GM12874 (cell line): ENCODE measurements around the gene OPA1.

ENCODE experiments used
- TF ChIP-seq, protein P1 (sequence below): IDR thresholded peaks from 2 replicates; pipeline ENCODE4 v1.5.1; 2011; ENCODE audit warnings: low read depth, mild to moderate bottlenecking, control low read depth, low read length, moderate library complexity; ENCODE audit not compliant: insufficient read depth

The OPA1 gene

DNA sequence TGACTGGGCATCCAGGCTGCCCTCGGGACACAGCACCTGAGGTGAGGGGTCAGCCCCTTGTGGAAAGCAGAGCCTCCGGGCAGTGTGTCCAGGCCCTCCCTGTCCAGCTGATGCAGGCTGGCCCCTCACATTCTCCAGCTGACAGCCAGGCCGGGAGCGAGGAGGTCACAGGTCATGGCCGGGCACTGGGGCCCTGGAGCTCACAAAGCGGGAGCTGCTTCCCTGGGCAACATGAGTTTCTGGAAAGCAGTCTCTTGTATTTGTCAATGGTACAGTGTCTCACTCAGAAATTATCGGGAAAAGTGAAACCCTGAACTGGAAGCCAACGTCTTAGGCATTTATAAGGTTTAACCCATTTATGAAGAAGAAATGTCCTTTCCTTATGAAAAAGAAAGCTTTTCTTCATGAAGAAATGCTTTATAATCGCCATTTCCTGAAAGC lies 118.5 kb downstream of the OPA1 start:
- TF ChIP-seq, protein P1, sequence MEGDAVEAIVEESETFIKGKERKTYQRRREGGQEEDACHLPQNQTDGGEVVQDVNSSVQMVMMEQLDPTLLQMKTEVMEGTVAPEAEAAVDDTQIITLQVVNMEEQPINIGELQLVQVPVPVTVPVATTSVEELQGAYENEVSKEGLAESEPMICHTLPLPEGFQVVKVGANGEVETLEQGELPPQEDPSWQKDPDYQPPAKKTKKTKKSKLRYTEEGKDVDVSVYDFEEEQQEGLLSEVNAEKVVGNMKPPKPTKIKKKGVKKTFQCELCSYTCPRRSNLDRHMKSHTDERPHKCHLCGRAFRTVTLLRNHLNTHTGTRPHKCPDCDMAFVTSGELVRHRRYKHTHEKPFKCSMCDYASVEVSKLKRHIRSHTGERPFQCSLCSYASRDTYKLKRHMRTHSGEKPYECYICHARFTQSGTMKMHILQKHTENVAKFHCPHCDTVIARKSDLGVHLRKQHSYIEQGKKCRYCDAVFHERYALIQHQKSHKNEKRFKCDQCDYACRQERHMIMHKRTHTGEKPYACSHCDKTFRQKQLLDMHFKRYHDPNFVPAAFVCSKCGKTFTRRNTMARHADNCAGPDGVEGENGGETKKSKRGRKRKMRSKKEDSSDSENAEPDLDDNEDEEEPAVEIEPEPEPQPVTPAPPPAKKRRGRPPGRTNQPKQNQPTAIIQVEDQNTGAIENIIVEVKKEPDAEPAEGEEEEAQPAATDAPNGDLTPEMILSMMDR = no peak

DNA sequence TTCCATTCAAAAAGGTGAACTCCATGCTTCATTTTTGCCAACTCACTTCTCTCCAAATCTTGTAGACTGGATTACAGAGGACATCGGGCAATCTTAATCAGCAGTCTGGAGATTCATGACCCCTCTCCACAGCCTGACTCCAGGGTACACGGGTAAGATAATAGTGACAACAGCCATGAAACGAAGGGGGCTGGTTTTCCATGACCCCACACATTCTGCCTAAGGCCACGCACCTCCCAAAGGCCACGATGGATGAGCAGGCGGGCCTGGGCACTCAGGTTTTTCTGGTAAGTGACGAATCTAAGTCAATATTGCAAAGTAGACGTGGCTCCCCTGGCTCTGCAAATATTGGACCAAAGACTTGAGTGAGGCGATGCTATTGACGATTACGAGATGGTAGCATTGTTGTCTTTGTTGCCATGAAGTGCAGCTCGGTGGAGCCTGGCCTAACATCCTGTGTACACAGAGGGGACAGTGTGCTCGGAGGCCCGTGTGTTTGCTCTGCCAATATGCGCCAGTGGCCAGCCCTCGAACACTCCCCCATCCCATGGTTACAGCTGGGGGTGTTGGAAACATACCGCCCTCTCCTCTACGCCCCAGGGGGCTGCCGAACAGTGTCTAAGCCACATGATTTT lies 119.1 kb downstream of the OPA1 start:
- TF ChIP-seq, protein P1 = no peak

DNA sequence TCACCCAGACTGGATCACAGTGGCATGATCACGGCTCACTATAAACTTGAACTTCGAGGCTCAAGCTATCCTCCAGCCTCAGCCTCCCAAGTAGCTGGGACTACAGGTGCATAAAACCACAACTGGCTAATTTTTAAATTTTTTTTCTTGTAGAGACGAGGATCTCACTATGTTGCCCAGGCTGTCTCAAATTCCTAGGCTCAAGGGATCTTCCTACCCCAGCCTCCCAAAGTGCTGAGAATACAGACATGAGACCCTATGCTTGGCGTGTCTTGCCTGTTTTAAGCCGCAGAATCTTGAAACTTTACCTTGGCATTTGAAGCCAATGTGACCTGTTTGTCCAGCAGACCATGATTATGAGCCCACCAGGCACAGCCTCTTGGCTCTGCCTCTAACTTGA lies 119.9 kb downstream of the OPA1 start:
- TF ChIP-seq, protein P1 = no peak

DNA sequence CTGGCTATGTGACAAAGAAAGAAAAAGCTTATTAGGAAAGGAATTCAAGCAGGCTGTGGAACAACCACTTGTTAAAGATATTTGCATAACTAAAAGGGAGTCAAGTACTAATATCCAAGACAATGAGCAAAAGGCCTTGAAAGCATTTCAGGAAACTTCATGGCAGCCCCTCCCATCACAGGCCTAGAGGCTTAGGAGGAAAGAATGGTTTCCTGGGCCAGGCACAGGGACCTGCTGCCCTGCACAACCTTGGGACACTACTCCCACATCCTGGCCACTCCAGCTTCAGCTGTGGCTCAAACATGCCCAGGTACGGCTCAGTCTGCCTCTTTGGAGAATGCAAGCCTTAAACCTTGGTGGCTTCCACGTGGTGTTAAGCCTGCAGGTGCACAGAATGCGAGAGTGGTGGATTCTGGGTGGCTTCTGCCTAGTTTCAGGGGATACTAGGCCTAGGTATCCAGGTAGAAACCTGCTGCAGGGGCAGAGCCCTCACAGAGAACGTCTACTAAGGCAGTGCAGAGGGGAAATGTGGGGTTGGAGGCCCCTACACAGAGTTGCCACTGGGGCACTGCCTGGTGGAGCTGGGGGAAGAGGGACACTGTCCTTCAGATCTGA lies 121.6 kb downstream of the OPA1 start:
- TF ChIP-seq, protein P1 = no peak

DNA sequence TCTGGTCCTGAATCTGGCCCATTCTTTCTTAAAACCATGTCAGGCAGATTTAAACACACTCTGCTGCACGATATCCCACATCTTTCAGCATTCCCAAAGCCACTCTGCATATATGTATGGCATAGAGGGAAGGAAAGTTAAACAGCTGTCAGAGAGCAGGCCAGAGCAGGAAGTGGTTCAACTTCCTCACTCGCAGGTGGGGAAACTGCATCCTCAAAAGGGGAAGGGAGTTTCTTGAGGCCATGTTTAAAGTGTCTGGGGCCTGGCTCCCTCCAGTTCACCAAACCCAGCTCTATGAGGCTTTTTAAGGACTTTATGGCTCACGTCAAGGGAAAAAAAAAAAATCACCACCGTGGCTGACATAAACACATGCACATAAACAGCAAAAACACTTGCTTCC lies 123.1 kb downstream of the OPA1 start:
- TF ChIP-seq, protein P1 = no peak

DNA sequence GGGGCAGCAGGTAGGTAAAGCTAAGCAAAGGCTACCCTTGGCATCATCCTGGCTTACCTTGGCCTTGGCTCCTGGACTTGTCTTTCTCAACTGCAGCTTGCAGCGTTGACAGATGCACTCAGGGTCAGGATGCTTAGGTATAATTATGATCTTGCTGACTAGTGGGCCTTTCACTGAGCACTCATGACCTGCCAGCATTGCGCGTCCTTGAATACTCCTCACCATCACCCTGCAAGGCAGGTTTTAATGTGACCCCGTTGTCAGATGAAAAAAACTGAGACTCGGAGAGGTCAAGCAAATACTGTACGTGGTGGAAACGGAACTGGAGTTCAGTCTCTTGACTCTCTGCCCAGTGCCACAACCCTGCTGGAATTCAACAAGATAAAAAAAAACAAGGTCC lies 126.7 kb downstream of the OPA1 start:
- TF ChIP-seq, protein P1 = no peak

DNA sequence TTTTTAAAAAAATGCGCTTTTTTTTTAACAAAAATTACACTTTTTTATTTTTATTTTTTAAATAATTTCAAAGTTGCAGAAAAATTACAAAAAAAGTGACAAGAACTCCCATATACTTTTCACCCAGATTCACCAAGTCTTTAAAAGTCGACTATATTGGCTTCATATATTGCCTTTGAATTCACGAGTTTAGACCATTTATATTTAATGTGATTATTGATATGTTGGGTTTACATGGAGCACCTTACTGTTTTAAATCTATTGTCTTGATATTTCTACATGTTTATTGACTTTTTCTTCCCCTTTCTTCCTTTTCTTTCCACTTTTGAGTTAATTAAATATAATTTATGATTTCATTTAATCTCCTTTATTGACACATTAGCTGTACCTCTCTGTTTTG lies 127.2 kb downstream of the OPA1 start:
- TF ChIP-seq, protein P1 = no peak
